Measurements from ENCODE around the gene TRAK1.

GRCh38 chr3:42205800-42206514 is 114.8 kb downstream of the TRAK1 start:
- no peak for TF ChIP-seq CTCF (optimal IDR thresholded peaks at IDR 0.05 in 1 of 3, IDR thresholded peaks at IDR 0.05 in 1 of 3, conservative IDR thresholded peaks at IDR 0.05 in 1 of 3; ENCODE audit: extremely low read depth in 1 of 3, insufficient read depth in 2 of 3, low read length in 3 of 3)
- no peak for TF ChIP-seq EZH2 (IDR thresholded peaks at IDR 0.05; ENCODE audit: low read length)
